Stimulated activated CD4-positive, alpha-beta T cell treated with anti-CD3 and anti-CD28 coated beads, Interleukin-2, amount 100 ng/mL, for 48 hours (primary cell): ENCODE results near the gene GM2A.
"Not testable (repeated sequence)": the region's sequence is repeated elsewhere in the genome, so short reads cannot be mapped to it uniquely, and the experiment has no call there.

Experiments used
- DNase-seq, 2 donors: peaks; one replicate each; pipeline ENCODE4 v3.0.0-alpha.2; 2020

The GM2A gene

DNA sequence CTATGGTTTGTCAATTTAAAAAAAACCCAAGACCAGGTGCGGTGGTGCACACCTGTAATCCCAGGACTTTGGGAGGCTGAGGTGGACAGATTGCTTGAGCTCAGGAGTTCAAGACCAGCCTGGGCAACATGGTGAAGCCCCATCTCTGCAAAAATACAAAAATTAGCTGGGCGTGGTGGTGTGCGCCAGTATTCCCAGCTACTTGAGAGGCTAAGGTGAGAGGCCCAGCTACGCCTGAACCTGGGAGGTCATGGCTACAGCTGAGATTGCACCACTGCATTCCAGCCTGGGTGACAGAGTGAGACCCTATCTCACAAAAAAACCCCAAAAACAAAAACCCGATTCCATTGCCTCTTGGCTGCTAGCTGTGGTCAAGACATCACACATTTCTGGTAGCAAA, 2.0 kb downstream of the GM2A start:
- not testable (repeated sequence) for DNase-seq

DNA sequence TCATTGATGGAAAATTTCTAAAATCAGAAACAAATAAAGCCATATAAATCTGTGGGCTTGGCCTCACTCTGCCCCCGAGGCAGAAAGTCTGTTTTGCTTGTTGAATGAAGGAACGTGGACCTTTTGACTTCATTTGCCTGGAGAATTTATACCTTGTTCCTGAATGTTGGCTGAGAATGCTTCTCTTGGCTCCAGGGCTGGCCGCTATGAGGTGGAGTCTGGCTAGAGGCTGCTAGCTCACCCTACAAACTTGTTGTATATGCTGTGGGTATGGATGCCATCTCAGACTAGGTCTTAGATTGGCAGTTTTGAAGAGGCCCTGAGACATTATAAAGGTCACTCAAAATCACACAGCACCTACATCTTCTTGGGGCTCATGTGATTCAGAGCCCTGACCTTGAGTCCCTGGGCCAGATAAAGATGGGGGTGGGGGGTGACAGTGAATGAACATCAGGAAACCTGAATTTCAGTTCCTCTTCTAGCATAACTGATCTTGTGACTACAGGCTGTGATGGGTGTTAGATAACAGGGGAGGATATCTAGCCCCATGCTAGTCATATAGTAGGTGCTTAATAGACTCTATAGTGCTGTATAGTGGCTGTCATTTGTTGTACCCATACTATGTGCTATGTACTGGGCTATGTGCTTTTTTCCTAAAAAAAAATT, 2.8 kb downstream of the GM2A start:
- no peak for DNase-seq

DNA sequence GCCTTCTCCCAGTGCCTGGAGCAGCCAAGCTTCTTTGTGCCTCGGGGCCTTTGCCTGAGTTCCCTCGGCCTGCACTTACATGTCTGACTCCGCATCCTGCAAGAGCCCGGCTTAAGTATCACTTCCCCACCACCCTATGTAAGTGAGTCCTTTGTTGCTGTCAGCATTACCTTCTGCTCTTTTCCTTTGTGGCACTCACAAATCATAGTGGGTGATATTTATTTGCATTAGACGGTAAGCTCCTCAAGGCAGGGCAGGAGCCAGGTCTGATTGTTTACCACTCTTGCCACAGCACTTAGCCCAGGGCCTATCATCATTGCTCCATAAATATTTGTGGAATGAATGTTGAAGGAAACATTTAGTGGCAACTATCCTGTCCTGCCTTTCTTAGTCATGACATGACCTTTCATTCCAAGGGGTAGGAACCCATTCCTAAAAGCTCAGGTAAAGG, 4.8 kb downstream of the GM2A start:
- DNase-seq: no peak

DNA sequence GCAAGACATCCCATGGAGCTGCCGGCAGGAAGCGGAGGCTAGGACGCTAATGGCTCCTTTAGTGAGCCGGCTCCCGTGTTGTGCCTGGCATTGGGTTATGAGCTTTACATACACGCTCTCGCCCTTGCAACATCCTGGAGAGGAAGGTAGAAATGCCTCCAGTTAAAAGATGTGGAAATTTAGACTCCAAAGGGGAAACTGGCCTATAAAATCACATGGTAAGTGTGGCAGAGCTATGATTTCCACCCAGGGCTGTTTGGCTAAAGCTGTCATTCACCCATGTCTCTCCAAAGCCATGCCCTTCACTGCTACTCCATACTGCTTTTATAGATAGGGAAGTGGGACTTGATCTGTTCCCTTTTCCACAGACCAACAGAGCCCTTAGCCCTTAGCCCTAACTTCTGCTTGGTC, 5.2 kb downstream of the GM2A start:
- no peak for DNase-seq

DNA sequence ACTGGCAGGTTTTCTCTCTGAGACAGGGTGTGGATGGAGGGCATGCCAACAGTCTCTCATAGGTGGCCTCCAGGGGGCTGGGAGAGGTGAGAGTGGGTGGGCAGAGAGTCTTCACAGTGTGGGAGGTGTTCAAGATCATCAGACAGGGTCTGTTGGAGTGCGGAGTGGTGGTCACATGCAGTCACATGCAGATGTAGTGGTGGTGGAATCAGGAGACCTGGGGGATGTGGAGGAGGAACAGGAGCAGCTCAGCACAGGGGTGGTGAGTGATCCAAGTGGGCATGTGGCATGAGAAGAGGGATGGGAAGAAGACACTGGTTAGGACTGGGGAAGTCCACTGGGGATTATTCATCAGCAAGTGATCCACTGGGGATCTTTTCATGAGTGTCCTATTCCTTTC, 5.8 kb downstream of the GM2A start:
- no peak for DNase-seq

DNA sequence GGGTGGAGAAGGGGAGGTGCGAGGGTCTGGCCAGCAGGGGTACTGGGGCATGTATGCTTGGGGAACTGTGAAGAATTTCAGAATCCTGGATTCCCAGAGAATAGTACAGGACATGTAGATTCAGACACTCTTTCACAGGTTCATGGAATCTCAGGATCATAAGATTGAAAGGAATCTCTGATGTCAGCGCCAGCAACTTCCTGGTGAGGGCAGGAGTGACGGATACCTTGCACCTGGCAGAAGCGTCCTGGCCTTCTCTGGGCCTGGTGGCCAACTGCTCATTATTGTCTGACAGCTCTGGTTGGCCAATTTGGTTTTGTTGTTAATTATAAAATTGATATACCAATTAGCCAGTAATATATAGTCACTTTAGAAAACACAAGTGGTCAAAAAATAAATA, 6.9 kb downstream of the GM2A start:
- DNase-seq: no peak

DNA sequence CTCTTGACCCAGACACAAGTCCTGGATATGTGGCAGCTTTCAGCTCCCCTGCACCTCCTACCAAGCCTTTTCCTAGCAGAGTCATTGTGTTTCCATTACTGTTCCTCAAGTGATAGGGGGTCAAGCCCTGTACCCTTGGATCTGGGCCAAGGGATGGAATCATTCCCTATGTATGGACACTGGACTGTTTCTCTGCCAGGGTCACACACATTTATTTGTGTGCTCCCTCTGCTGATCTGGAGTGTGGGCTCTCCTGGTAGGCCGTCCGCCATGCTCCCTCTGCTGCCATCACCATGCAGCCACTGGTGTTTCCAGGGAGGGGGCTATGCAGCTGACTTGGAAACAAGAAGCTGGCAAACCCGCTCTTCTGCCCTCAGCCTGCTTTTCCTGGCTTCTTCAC, 9.5 kb downstream of the GM2A start:
- DNase-seq: no peak

DNA sequence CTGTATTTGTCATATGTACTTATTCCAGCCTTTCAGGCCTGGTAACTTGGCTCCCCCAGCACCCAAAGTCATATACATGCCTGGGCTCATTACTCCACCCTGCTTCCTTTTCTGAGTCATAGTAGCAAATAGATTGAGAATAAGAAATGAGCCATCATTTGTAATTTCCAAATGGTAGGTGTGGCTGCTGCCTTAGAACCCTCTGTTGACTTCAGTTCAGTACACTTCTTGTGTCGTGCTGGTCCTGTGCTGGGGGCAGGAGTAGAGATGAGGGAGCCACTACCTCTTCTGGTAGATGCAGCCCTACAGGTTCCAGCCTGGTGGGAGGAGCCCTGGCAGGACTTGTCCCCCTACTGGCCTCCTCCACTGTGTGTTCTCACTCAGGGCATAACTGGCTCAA, 11.1 kb downstream of the GM2A start:
- no peak for DNase-seq

DNA sequence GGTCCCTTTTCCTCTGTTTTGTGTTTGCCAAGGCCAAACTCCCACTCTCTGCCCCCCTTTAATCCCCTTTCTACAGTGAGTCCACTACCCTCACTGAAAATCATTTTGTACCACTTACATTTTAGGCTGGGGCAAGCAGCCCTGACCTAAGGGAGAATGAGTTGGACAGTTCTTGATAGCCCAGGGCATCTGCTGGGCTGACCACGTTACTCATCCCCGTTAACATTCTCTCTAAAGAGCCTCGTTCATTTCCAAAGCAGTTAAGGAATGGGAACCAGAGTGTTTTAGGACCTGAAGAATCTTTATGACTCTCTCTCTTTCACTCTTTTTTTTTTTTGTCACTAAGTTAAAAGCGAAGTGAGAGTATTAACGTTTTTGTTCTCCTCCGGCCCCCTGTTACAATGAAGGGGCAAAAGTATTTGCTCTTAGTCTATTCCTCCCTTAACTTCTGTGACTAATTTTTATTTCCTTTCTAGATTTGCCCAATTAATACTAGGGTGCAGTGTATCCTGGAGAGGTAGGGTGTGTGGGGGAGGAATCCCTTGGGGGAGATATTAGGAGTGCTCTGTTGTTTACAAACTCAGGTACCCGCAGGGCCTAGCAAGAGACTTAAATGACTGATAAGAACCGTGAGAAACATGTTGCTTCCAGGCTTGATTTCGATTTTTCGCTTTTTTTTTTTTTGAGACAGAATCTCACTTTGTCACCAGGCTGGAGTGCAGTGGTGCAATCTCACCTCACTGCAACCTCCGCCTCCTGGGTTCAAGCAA, 14.7 kb downstream of the GM2A start:
- no peak for DNase-seq

DNA sequence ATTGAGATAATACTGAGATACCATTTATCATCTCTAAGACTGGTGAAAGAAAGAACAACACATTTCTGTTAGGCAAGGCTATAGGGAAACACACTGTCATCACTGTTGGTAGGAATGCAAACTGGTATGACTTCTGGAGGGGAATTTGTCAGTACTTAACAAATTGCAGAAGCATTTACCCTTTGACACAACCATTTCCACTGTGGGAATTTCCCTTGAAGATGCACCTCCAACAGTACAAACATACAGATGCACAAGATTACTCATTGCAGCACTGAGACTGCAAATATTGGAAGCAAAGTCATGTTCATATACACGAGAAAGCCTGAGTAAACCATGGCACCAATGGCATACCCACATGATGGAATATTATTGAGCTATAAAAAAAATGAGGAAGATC, 17.6 kb downstream of the GM2A start:
- no peak for DNase-seq

DNA sequence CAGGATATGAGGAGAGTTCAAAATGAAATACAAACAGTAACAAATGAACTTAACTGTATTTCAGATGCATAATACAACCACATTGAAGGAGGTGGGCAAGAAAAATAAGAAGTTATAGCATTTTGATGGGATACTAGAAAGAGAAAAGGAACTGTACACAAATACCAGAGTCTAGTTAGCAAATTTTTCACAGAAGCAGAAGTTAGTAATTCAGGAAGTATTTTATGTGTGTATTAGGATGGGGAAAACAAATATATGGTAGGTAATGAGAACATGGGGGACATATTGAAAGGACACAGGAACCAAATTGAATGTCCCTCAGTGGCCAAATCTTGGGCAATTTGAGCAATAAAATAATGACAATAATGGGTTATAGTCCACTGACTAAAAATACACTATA, 18.4 kb downstream of the GM2A start:
- no peak for DNase-seq

DNA sequence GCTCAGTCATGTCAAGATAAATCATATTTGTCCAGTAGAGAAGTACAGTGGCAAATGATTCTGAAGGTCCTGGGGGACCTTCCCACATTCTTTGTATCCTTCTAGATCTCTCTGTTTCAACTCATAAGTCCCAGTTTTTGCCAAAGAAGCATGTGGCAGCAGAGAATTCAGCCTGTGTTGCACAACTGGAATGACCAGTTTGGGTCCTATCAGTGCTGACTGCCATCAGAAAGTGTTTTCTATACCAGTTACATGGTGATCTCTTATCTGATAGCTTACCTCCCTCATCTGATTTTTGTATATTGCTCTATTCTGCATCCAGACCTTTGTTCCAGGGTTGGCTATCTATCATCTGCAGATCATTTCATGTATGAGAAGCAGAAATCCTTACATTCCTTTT, 21.7 kb downstream of the GM2A start:
- no peak for DNase-seq

DNA sequence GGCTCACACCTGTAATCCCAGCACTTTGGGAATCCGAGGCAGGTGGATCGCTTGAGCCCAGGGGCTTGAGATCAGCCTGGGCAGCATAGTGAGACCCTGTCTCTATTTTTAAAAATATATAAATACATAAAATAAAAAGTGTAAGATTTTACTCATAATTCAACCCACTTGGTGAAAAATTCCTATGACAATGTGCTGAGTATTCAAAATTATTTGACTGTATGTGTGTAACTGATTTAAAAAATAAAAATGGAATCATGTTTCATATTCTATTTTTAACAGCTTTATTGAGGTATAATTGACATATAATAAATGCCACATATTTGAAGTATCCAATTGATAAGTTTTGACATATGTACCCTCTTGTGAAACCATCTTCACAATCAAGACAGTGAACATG, 22.8 kb downstream of the GM2A start:
- DNase-seq: no peak

DNA sequence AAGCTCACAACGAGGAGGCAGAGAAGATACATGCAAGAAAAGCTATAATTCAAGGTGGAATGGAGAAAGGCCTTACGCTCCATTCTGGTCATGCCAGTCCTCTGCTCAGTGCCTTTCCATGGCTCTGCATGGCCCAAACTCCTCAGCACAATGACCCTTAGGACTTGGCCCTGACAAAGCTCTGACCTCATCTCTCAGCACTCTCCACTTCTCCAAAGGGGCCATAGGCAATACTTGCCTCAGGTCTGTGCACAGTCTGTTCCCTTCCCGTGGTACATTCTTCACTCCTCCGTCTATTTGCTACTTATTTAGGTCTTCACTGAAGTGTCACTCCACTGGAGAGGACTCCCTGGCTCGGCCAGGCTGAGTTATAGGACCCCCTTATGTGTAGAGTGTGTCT, 25.9 kb downstream of the GM2A start:
- DNase-seq: no peak

DNA sequence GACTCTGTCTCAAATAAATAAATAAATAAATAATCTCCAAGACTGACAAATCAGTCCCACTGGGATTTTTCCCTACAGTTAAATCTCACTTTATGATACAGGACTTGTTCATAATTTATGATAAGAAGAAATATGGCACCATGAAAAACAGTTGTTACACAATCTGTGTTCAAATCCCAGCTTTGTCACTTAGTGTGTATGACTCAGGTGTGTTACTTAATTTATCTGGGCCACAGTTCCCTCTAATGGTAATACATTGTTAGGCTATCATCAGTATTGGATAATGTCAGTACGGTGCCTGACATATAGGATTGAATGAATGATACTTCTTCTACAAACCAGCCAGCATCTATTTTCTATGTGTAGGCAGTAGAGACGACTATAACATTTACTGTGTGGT, 27.5 kb downstream of the GM2A start:
- DNase-seq: no peak

DNA sequence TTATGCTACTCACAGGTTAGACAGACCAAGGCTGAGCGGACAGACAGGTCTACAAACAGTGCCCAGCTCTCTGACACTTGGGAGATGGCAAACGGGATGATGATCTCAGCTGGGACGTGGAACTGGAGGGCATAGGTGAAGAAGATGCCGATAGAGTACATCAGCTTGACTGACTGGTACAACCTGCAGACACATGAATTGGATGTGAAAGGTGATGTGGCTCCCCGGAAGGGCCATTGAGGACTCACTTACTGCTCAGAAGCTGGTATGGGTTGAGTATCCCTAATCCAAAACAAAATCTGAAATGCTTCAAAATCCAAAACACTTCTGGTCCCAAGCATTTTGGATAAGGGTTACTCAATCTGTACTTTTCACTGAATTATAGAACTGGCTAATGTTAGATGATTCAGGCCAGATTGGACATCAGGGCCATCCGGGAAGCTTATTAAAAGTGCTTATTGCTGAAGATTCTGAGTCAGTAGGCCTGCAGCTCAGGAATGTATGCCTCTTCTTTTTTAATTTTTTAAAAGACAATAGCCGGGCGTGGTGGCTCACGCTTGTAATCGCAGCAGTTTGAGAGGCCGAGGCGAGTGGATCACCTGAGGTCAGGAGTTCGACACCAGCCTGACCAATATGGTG, 28.1 kb downstream of the GM2A start:
- no peak for DNase-seq

DNA sequence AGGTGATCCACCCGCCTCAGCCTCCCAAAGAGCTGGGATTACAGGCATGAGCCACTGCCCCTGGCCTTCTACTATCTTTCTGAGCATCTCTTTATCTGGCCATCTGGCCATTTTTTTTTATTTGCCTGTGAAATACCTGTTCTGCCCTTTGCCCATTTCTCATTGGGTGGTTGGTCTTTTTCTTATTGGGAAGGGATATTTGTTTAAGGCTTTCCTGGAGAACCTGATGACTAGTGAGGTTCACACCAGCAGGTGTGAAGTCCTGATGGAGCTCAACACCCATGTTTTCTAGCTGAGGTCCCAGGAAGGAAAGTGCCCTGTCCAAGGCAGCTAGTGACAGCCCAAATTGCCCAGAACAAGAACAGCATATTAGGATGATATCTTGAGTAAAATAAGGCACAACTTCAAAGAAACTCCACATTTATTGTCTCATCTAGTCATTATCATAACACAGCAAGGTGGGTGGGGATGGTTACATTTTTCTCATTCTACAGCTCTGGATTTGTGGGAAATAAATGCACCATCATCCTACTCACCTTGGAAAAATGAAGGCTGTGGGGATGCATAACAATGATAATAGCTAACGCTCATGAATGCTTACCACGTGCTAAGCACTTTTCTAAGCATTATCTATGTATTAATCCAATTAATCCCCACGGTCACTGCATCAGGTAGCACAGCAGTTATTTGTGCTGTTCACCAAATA, 30.3 kb downstream of the GM2A start:
- DNase-seq: no peak

DNA sequence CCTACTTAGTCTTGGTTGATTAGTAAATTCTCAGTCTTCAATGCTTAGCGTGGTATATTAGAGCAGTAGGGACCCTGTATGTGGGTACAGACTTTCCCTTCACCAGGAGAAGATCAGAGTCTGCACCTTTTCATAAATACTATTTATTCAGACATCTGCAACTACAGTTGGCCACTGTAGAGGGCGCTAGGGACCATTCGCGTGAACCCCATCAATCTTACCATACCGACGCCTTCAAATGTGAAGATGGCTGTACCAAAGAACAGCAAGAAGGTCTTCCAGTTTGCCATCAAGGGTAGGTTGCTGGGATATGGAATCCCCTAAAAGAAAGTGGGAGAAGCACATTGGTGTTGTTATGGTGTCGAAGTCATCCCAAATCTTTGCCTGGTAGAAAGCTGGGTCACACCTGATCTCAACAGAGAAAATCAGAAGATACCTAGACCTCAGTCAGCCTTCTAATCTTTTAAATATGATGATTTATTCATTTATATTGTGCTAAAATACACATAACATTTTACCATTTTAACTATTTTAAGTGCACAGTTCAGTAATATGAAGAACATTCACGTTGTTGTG, 31.5 kb downstream of the GM2A start:
- peak in 1 of 2 donors; percentile 9 for DNase-seq

DNA sequence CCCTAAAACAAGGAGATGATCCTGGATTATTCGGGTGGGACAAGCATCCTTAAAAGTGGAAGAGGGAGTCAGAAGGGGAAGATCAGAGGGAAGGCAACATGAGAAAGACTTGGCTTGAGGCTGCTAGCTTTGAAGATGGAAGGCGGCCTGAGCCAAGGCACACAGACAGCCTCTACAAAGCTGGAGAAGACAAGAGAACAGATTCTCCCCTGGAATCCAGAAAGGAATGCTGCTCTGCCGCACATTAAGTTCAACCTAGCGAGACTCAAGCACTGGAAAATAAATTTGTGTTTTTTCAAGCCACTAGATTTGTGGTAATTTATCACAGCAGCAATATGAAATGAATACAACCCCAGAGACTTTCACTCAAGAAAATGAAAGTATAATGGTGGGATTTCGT, 32.7 kb downstream of the GM2A start:
- no peak for DNase-seq

DNA sequence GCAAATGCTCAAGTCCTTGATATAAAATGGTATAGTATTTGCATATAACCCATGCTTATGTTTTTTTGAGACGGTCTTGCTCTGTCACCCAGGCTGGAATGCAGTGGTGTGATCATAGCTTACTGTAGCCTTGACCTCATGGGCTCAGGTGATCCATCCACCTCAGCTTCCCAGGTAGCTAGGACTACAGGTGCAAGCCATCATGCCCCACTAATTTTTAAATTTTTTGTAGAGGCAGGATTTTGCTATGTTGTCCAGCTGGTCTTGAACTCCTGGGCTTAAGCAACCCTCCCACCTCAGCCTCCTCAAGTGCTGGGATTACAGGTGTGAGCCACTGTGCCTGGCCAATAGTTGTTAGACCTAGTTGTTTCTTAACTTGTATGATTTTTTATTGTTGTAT, 33.3 kb downstream of the GM2A start:
- no peak for DNase-seq

DNA sequence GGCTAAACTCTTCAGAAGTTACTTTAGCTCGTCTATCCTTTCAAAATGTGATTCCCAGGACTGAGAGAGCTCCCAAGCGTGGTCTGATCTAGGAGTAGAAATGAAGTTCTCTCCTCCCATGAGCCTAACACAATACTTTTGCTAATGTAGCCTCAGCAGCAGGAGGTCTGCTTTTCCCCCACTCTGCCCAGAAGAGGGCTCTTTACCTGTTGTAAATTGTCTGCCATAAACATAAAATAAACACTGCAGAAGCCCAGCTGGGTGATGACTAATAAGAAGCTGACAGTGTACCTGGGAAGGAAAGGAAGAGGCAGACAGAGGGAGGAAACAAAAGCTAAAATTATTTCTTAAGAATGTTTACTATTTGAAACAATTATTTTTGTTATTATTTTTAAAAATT, 35.2 kb downstream of the GM2A start:
- DNase-seq: no peak

DNA sequence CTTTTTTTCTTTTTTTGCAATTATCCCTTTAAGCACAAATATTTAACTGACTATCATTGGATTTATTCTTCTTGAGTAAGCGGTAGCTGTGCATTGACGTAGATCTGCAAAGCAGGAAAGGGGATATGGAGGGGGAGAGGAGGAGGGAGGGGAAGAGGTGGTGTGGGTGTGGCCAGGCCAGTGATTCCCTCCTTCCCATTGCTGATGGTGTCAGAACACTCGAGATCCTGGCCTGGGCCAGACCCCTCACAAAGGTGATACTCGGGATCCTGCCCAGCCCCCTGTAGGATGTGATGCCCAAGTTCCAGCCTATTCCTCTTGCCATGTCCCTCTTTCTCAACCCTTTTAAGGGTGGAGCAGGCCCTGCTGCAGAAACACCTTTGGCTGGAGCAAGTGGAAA, 40.6 kb downstream of the GM2A start:
- DNase-seq: no peak

DNA sequence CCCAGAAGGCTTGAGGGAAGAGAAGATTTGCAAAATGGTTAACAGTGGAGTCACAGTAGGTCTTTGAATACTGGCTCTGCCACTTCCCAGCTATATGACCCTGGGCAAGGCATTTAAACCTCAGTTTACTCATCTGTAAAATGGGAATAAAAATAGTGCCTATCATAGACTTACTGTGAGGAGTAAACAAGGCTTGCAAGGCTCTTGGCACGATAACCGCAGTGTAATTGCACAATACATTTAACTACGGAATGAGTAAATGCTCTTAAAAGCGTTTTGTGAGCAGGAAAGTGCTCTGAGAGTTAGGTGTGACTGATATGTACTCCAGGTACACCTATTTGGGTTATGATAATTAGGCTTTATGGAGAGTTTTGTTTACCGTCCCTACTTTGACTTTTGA, 42.2 kb downstream of the GM2A start:
- no peak for DNase-seq
